Upper lobe of right lung (tissue), 1 donor: ENCODE data around the gene SLC29A2. TPM values are rescaled to one million over a fixed set of nuclear protein-coding genes. Genes with fewer than 3 reads are reported as not detected.

Experiments used
- ATAC-seq: fragments of 200-7000 bp; cut with Tn5 transposase; one replicate; pipeline ENCODE4 v1.9.1; 2020; ENCODE audit warnings: mild to moderate bottlenecking, moderate library complexity
- DNase-seq: peaks from one replicate; pipeline ENCODE4 v3.0.0-alpha.2; 2020
- H3K27ac ChIP-seq: fragments of 200-600 bp; one replicate; pipeline ENCODE4 v1.8.0; 2022
- H3K27me3 ChIP-seq: fragments of 200-600 bp; one replicate; pipeline ENCODE4 v1.8.0; 2022; ENCODE audit warnings: mild to moderate bottlenecking
- H3K36me3 ChIP-seq: fragments of 200-600 bp; one replicate; pipeline ENCODE4 v1.8.0; 2022
- H3K4me1 ChIP-seq: fragments of 200-600 bp; one replicate; pipeline ENCODE4 v1.8.0; 2022
- H3K4me3 ChIP-seq: fragments of 200-600 bp; one replicate; pipeline ENCODE4 v1.8.0; 2022; ENCODE audit warnings: mild to moderate bottlenecking
- H3K9me3 ChIP-seq: fragments of 200-600 bp; one replicate; pipeline ENCODE4 v1.8.0; 2022
- CTCF ChIP-seq: fragments of 200-600 bp; IDR thresholded peaks from one replicate; pipeline ENCODE4 v1.8.0; 2022; ENCODE audit warnings: antibody characterized with exemption
- intact Hi-C: fragments of 100-400 bp; cut with DNase I; formaldehyde crosslinking; loops from one replicate; pipeline ENCODE4 v1.11.0; 2022
- total RNA-seq: library from RNA; stranded (reverse); fragmentation: NEBNext Ultra II Directional; extraction: Animal tissue kit (Norgen Biotek cat#: 25700); gene quantifications from one replicate; pipeline ENCODE4 v1.2.1, GENCODE V29; 2021
- donor health status: DM: no; HTN: yes; CAD: no; lungs with severe emphysema.

SLC29A2 gene
- total RNA-seq, 1 donor from 2014 or later, result 14.2 TPM

DNA sequence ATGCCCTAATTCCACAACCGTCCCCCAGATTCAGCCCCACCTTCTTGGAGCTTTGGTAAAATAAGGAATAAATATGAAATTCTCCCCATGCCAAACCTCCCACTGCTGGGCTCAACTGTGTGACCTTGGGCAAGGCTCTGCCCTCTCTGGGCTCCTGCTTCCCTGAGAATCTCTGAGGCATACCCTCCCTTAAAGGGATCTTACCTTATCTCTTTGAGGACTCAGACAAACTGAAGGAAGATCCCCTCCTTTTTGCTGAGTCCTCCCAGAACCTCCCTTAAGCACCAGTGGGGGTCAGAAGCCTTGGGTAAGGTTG lies 57.4 kb downstream of the SLC29A2 start:
- Histone ChIP-seq H3K9me3 (no peaks in the 10 kb centered on the region), H3K4me1 (peaks cover 30% of the 10 kb centered on the region), H3K27me3 (no peaks in the 10 kb centered on the region), H3K36me3 (no peaks in the 10 kb centered on the region), H3K27ac (peak overlapping the region; percentile 84), H3K4me3 (peak overlapping the region; percentile 65)
- ATAC-seq, result no peak
- TF ChIP-seq CTCF, result no peak
- intact Hi-C loops, result loop anchor here (10.0 kb wide), 1 partner anchor 71 kb away; no protein-coding TSS in a partner anchor
- DNase-seq, result no peak

GRCh38 chr11:66313321-66314185 lies 58.0 kb downstream of the SLC29A2 start:
- Histone ChIP-seq H3K4me1 (peaks cover 26% of the 10 kb centered on the region), H3K27me3 (no peaks in the 10 kb centered on the region), H3K36me3 (no peaks in the 10 kb centered on the region), H3K4me3 (peak overlapping the region; percentile 65), H3K9me3 (no peaks in the 10 kb centered on the region), H3K27ac (peak overlapping the region; percentile 84)
- no peak for ATAC-seq
- TF ChIP-seq CTCF, result peak; percentile 5
- intact Hi-C loops, result loop anchor here (10.0 kb wide), 1 partner anchor 71 kb away; no protein-coding TSS in a partner anchor
- peak; percentile 63 for DNase-seq

GRCh38 chr11:66312549-66313320 lies 58.8 kb downstream of the SLC29A2 start:
- no peak for TF ChIP-seq CTCF
- Histone ChIP-seq H3K36me3 (no peaks in the 10 kb centered on the region), H3K27ac (peak overlapping the region; percentile 84), H3K4me3 (peak overlapping the region; percentile 65), H3K27me3 (no peaks in the 10 kb centered on the region), H3K4me1 (peaks cover 18% of the 10 kb centered on the region), H3K9me3 (no peaks in the 10 kb centered on the region)
- intact Hi-C loops, result loop anchor here (10.0 kb wide), 1 partner anchor 72 kb away; no protein-coding TSS in a partner anchor
- DNase-seq (peak; percentile 100), ATAC-seq (peak; percentile 90)

Other genes with a start within 250 kb of the SLC29A2 start
- gene KLC2, start 114.1 kb downstream of the SLC29A2 start, total RNA-seq, result 27.6 TPM
- gene RAB1B, start 103.1 kb downstream of the SLC29A2 start, total RNA-seq, result 138 TPM
- 1.6 TPM for gene CNIH2, start 93.6 kb downstream of the SLC29A2 start, total RNA-seq
- gene YIF1A, start 82.6 kb downstream of the SLC29A2 start, total RNA-seq, result 66.9 TPM
- 0.41 TPM for gene TMEM151A, start 79.9 kb downstream of the SLC29A2 start, total RNA-seq
- 10.0 TPM for gene CD248, start 54.7 kb downstream of the SLC29A2 start, total RNA-seq
- 7.4 TPM for gene RIN1, start 35.3 kb downstream of the SLC29A2 start, total RNA-seq
- gene BRMS1, start 26.7 kb downstream of the SLC29A2 start, total RNA-seq, result 32.1 TPM
- gene B4GAT1, start 24.1 kb downstream of the SLC29A2 start, total RNA-seq, result 27.4 TPM
- not detected for gene NPAS4, start 49.3 kb upstream of the SLC29A2 start, total RNA-seq
- 31.3 TPM for gene MRPL11, start 67.1 kb upstream of the SLC29A2 start, total RNA-seq
- gene PELI3, start 95.1 kb upstream of the SLC29A2 start, total RNA-seq, result 15.5 TPM
- 31.9 TPM for gene DPP3, start 108.7 kb upstream of the SLC29A2 start, total RNA-seq
- 33.5 TPM for gene BBS1, start 138.9 kb upstream of the SLC29A2 start, total RNA-seq
- 14.5 TPM for gene ZDHHC24, start 174.3 kb upstream of the SLC29A2 start, total RNA-seq
- gene ACTN3, start 175.1 kb upstream of the SLC29A2 start, total RNA-seq, result not detected
- gene CTSF, start 196.8 kb upstream of the SLC29A2 start, total RNA-seq, result 37.0 TPM
- gene CCDC87, start 221.3 kb upstream of the SLC29A2 start, total RNA-seq, result 0.26 TPM
- gene CCS, start 221.4 kb upstream of the SLC29A2 start, total RNA-seq, result 31.9 TPM
- gene RBM14, start 244.9 kb upstream of the SLC29A2 start, total RNA-seq, result 63.3 TPM